Stimulated activated memory B cell treated with anti-CD40 and anti-IgM and Interleukin-4, amounts not matched to agents 10 μg/mL and 1 μg/mL and 100 μg/mL, for 72 hours (primary cell): ENCODE data around the gene ZNF536.

Experiments used
- ATAC-seq: fragments of 150-1000 bp; cut with Tn5 transposase; 2 replicates; pipeline ENCODE4 v1.10.0; 2021
- H3K27ac Mint-ChIP-seq: one replicate; pipeline ENCODE4 v1.8.0; 2022; ENCODE audit warnings: mild to moderate bottlenecking, mixed read lengths
- H3K27me3 Mint-ChIP-seq: one replicate; pipeline ENCODE4 v1.8.0; 2022; ENCODE audit warnings: mixed read lengths
- H3K36me3 Mint-ChIP-seq: one replicate; pipeline ENCODE4 v1.8.0; 2022; ENCODE audit warnings: mixed read lengths
- H3K4me1 Mint-ChIP-seq: one replicate; pipeline ENCODE4 v1.8.0; 2022; ENCODE audit warnings: mixed read lengths
- H3K4me3 Mint-ChIP-seq: one replicate; pipeline ENCODE4 v1.8.0; 2022; ENCODE audit warnings: mild to moderate bottlenecking, moderate library complexity, mixed read lengths
- H3K9me3 Mint-ChIP-seq: one replicate; pipeline ENCODE4 v1.8.0; 2022; ENCODE audit warnings: mixed read lengths

Gene ZNF536

DNA sequence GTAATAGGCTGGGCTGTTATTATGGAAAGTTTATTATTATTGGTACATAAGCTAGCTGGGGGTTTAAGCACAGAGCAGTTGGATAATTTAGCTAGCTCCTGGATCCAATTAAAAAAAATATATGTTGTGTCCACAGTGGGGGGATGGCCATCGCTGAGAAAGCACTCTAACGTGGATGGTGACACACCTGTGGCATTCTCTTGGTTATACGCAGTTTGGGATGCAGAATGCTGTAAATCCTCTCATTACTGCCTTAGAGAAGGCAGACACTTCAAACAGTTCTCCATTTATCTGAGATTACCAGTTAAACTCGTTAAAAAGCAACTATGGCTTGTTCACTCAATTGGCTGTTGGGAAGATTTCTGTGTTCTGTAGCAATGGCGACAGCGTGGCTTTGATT is 2.4 kb upstream of the ZNF536 start:
- no peak overlapping the region for H3K27ac Mint-ChIP-seq
- no peaks in the 10 kb centered on the region for H3K36me3 Mint-ChIP-seq
- no peak overlapping the region for H3K4me3 Mint-ChIP-seq
- no peaks in the 10 kb centered on the region for H3K4me1 Mint-ChIP-seq
- peaks cover 11% of the 10 kb centered on the region for H3K27me3 Mint-ChIP-seq
- ATAC-seq = no peak
- peaks cover 4% of the 10 kb centered on the region for H3K9me3 Mint-ChIP-seq

- H3K9me3 Mint-ChIP-seq = peaks cover 5% of the 10 kb centered on the region
- H3K36me3 Mint-ChIP-seq = no peaks in the 10 kb centered on the region
- H3K27ac Mint-ChIP-seq = no peak overlapping the region
- peaks cover 22% of the 10 kb centered on the region for H3K27me3 Mint-ChIP-seq
- no peak for ATAC-seq
- no peaks in the 10 kb centered on the region for H3K4me1 Mint-ChIP-seq
- H3K4me3 Mint-ChIP-seq = no peak overlapping the region
Observed at GRCh38 chr19:30371161-30371836, 885 bp upstream of the ZNF536 start.

DNA sequence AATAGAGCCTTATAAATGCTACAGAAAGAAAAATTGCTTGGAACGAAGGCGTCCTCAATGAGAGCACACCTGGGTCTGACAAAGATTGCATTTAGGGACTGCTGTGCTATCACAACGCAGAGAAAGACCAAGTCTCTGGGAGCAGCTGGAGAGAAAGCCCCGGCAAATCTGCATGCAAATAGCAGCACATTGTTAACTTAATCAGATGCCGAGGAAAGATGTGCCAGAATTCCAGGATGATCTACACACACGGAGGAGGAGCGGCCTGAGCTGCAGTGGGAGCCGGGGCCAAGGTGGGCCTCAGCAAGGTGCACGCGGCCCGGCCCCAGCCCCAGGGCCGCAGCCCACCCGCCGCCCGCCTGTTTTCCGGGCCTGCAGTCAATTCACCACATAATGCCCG is 1.4 kb downstream of the ZNF536 start:
- peaks cover 22% of the 10 kb centered on the region for H3K27me3 Mint-ChIP-seq
- no peak overlapping the region for H3K27ac Mint-ChIP-seq
- no peak for ATAC-seq

GRCh38 chr19:30374539-30374864 is 2.3 kb downstream of the ZNF536 start:
- no peaks in the 10 kb centered on the region for H3K36me3 Mint-ChIP-seq
- H3K9me3 Mint-ChIP-seq = peaks cover 4% of the 10 kb centered on the region
- no peak for ATAC-seq
- no peaks in the 10 kb centered on the region for H3K4me1 Mint-ChIP-seq
- H3K4me3 Mint-ChIP-seq = no peak overlapping the region
- H3K27ac Mint-ChIP-seq = no peak overlapping the region
- H3K27me3 Mint-ChIP-seq = peaks cover 22% of the 10 kb centered on the region

More for the DNA sequence above, 1.4 kb downstream of the ZNF536 start:
- H3K4me3 Mint-ChIP-seq = no peak overlapping the region
- H3K4me1 Mint-ChIP-seq = no peaks in the 10 kb centered on the region
- no peaks in the 10 kb centered on the region for H3K36me3 Mint-ChIP-seq
- H3K9me3 Mint-ChIP-seq = peaks cover 4% of the 10 kb centered on the region

DNA sequence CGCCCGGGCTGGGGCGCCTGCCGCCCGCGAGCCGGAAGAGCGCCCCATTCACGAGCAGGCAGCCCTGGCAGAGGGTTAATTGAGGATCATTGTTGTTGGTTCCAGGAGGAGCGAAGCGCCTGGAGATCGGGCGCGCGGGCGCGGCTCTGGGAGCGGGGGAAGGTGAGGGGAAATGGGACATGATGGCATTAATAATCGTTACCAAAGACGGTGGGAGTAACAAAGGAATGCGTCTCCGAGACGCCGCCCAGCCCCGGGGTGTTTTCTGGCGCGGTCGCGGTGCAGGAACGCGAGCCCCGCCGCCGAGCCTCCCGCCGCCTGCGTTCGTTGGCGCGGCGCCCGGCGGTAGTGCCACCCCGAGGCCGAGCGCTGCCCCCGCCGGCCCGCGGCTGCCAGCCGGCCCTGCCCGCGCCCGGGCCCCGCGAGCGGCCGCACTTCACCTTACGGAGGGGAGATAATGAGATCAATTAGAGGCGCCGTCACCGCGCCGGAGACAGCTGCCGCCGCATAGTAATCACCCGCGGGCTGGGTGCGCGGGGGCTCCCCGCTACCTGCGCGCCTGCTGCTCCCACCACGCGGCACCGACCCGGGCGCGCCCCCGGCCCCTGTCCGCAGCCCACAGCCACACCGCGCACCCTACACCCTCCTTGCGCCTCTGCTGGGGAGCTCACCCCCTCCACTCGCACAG is 2.8 kb downstream of the ZNF536 start:
- H3K9me3 Mint-ChIP-seq = peaks cover 4% of the 10 kb centered on the region
- H3K27ac Mint-ChIP-seq = no peak overlapping the region

DNA sequence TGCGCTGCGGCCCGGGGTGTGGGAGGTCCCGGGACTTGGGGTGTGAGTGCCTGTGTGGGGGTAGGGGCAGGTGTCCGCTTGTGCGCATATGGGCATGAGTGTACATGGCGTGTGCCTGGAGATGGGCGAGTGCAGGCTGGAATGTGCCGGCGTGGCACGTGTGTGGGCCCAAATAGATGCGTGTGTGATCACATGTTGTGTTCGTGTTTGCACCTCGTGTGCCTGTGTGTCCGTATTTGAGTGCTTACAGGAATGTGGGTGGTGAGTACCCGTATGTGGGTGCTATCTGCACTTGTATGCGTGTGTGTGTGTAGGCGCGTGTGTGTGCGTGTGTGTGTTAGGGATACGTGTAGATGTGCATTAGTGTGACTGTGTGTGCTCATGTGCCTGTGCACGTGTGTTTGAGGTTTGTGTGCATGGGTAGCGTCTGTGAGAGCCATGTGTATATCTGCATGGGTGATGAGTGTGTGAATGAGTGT is 3.4 kb downstream of the ZNF536 start:
- Mint-ChIP-seq H3K36me3 (no peaks in the 10 kb centered on the region), H3K4me3 (no peak overlapping the region), H3K27me3 (peaks cover 22% of the 10 kb centered on the region), H3K9me3 (peaks cover 4% of the 10 kb centered on the region), H3K27ac (no peak overlapping the region), H3K4me1 (no peaks in the 10 kb centered on the region)
- ATAC-seq = no peak

More for the DNA sequence above, 2.8 kb downstream of the ZNF536 start:
- Mint-ChIP-seq H3K4me3 (no peak overlapping the region), H3K36me3 (no peaks in the 10 kb centered on the region), H3K27me3 (peaks cover 22% of the 10 kb centered on the region), H3K4me1 (no peaks in the 10 kb centered on the region)
- ATAC-seq = no peak

GRCh38 chr19:30376272-30376671 is 4.1 kb downstream of the ZNF536 start:
- Mint-ChIP-seq H3K27me3 (peaks cover 22% of the 10 kb centered on the region), H3K4me3 (no peak overlapping the region), H3K27ac (no peak overlapping the region), H3K4me1 (no peaks in the 10 kb centered on the region), H3K9me3 (peaks cover 4% of the 10 kb centered on the region), H3K36me3 (no peaks in the 10 kb centered on the region)
- no peak for ATAC-seq

- Mint-ChIP-seq H3K4me3 (no peak overlapping the region), H3K27me3 (peaks cover 22% of the 10 kb centered on the region), H3K4me1 (no peaks in the 10 kb centered on the region), H3K27ac (no peak overlapping the region), H3K36me3 (no peaks in the 10 kb centered on the region), H3K9me3 (peaks cover 4% of the 10 kb centered on the region)
- no peak for ATAC-seq
Observed at GRCh38 chr19:30376826-30377425, 4.7 kb downstream of the ZNF536 start.

GRCh38 chr19:30378701-30379100 is 6.5 kb downstream of the ZNF536 start:
- Mint-ChIP-seq H3K36me3 (no peaks in the 10 kb centered on the region), H3K4me1 (no peaks in the 10 kb centered on the region), H3K9me3 (peaks cover 6% of the 10 kb centered on the region), H3K27me3 (peaks cover 12% of the 10 kb centered on the region), H3K27ac (no peak overlapping the region), H3K4me3 (no peak overlapping the region)
- ATAC-seq = no peak

GRCh38 chr19:30379841-30380610 is 7.8 kb downstream of the ZNF536 start:
- H3K27ac Mint-ChIP-seq = no peak overlapping the region
- H3K36me3 Mint-ChIP-seq = no peaks in the 10 kb centered on the region
- H3K4me1 Mint-ChIP-seq = no peaks in the 10 kb centered on the region
- peaks cover 9% of the 10 kb centered on the region for H3K9me3 Mint-ChIP-seq
- peaks cover 9% of the 10 kb centered on the region for H3K27me3 Mint-ChIP-seq
- no peak for ATAC-seq
- no peak overlapping the region for H3K4me3 Mint-ChIP-seq

DNA sequence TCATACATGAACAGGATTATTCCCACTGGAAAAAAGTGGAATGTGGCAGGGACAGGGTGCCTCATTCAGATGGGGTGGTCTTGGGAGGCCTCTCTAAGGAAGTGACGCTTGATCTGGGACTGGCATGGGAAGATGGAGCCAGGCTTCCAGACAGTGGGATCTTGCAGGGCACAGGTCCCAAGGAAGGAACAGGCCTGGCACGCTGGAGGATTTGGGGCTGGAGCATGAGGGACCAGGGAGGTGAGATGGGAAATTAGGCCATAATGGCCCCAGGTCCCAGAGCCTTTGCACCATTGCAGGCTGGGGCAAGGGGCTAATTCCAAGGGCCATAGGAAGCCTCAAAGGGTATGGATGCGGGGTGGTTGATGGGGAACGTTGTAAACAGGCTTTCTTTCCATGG is 9.2 kb downstream of the ZNF536 start:
- no peak overlapping the region for H3K4me3 Mint-ChIP-seq
- ATAC-seq = no peak
- H3K27me3 Mint-ChIP-seq = no peaks in the 10 kb centered on the region
- H3K9me3 Mint-ChIP-seq = peaks cover 8% of the 10 kb centered on the region
- H3K27ac Mint-ChIP-seq = no peak overlapping the region
- no peaks in the 10 kb centered on the region for H3K36me3 Mint-ChIP-seq
- H3K4me1 Mint-ChIP-seq = no peaks in the 10 kb centered on the region

- no peak overlapping the region for H3K27ac Mint-ChIP-seq
- H3K4me3 Mint-ChIP-seq = no peak overlapping the region
- peaks cover 8% of the 10 kb centered on the region for H3K9me3 Mint-ChIP-seq
- no peaks in the 10 kb centered on the region for H3K36me3 Mint-ChIP-seq
- no peaks in the 10 kb centered on the region for H3K27me3 Mint-ChIP-seq
- ATAC-seq = no peak
- H3K4me1 Mint-ChIP-seq = no peaks in the 10 kb centered on the region
Observed at GRCh38 chr19:30385174-30385573, 13.0 kb downstream of the ZNF536 start.

DNA sequence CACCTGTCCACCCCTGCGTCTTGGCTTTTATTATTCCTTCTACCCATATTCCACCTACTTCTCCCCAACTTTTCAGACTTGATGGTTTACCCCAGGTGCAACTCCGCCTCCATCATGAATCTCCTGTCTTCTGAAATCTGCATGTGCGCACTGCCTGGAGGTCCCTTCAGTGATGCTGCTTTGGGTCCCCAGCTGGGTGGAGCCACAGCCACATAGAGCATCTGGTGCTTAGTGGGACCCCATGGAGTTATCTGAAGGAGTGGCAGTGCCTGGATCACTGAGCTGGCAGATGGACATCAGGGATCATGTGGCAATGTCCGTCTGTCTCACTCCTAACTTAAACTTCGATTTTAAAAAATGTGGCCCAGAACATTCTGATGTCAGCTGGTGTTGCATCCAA is 13.5 kb downstream of the ZNF536 start:
- Mint-ChIP-seq H3K4me1 (no peaks in the 10 kb centered on the region), H3K27me3 (no peaks in the 10 kb centered on the region), H3K36me3 (no peaks in the 10 kb centered on the region), H3K4me3 (no peak overlapping the region), H3K9me3 (peaks cover 8% of the 10 kb centered on the region), H3K27ac (no peak overlapping the region)
- no peak for ATAC-seq

DNA sequence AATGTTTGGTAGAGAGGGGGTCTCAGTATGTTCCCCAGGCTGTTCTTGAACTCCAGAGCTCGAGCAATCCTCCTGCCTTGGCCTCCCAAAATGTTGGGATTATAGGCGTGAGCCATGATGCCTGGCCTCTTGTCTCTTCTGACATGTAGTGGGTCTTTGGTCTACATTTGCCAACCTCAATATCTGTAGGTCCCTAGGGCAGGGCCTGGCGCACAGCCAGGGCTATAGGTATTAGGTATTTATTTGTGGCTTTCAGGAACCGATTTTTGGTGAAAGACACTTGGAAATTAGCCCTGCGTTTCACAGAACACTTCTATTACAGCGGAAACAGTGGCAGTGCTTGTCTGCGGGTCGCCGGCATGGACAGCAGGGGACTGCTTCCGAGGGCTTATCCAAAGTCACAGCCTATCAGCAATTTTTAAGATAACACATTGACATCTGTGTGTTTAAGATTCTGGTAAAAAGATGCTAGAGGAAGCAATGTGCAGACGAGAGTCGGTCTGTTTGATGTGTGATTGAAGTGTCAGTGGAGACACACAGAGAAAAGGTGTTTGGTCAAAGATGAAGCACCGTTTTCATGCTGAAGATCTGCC is 14.5 kb downstream of the ZNF536 start:
- no peak overlapping the region for H3K27ac Mint-ChIP-seq
- H3K4me3 Mint-ChIP-seq = no peak overlapping the region
- H3K27me3 Mint-ChIP-seq = no peaks in the 10 kb centered on the region
- no peak for ATAC-seq
- H3K36me3 Mint-ChIP-seq = no peaks in the 10 kb centered on the region
- H3K9me3 Mint-ChIP-seq = peaks cover 8% of the 10 kb centered on the region
- H3K4me1 Mint-ChIP-seq = no peaks in the 10 kb centered on the region
